GM12878 (cell line): Measurements from ENCODE around the gene NDUFA5.

ENCODE experiments used
- BACH1 ChIP-seq: fragments of 450-650 bp; IDR thresholded peaks from 2 replicates; pipeline ENCODE4 v1.6.1; 2017; ENCODE audit warnings: mild to moderate bottlenecking, borderline replicate concordance
- MYC ChIP-seq: IDR thresholded peaks from 2 replicates; pipeline ENCODE4 v1.6.1; 2011; ENCODE audit warnings: mild to moderate bottlenecking, low read length, moderate library complexity, inconsistent platforms; ENCODE audit not compliant: insufficient read depth, insufficient replicate concordance, insufficient read length, severe bottlenecking
- POLR2A ChIP-seq: IDR thresholded peaks from 2 replicates; pipeline ENCODE4 v1.6.1; 2011; ENCODE audit warnings: low read depth, mild to moderate bottlenecking, low read length
- SIN3A ChIP-seq: IDR thresholded peaks from 2 replicates; pipeline ENCODE4 v1.6.1; 2012; ENCODE audit warnings: low read depth, low read length, improper control_type of control experiment
- TF ChIP-seq, protein P1 (sequence below), 3 experiments: IDR thresholded peaks in 2 of 3; conservative IDR thresholded peaks in 1 of 3; 2 replicates each; pipeline ENCODE4 v1.5.1; 2011; ENCODE audit warnings: low read depth in 3 of 3, low read length in 3 of 3, mild to moderate bottlenecking in 3 of 3, control low read depth in 2 of 3, moderate library complexity in 2 of 3, inconsistent platforms in 1 of 3, mixed read lengths in 1 of 3; ENCODE audit not compliant: control insufficient read depth in 2 of 3, insufficient read depth in 1 of 3; ENCODE audit errors: extremely low read depth in 1 of 3

DNA sequence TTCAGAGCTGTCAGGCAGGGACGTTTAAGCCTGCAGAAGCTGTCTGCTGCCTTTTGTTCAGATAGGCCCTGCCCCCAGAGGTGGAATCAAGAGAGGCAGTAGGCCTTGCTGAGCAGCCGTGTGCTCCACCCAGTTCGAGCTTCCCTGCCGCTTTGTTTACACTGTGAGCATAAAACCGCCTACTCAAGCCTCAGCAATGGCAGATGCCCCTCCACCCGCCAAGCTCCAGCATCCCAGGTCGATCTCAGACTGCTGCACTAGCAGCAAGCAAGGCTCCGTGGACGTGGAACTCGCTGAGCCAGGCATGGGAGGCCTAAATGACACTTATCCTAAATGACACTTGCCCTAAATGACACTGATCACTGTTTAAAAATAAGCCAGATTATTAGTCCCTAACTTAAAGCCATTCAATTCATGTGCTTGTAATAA is 37.2 kb upstream of the NDUFA5 start:
- TF ChIP-seq, protein P1, sequence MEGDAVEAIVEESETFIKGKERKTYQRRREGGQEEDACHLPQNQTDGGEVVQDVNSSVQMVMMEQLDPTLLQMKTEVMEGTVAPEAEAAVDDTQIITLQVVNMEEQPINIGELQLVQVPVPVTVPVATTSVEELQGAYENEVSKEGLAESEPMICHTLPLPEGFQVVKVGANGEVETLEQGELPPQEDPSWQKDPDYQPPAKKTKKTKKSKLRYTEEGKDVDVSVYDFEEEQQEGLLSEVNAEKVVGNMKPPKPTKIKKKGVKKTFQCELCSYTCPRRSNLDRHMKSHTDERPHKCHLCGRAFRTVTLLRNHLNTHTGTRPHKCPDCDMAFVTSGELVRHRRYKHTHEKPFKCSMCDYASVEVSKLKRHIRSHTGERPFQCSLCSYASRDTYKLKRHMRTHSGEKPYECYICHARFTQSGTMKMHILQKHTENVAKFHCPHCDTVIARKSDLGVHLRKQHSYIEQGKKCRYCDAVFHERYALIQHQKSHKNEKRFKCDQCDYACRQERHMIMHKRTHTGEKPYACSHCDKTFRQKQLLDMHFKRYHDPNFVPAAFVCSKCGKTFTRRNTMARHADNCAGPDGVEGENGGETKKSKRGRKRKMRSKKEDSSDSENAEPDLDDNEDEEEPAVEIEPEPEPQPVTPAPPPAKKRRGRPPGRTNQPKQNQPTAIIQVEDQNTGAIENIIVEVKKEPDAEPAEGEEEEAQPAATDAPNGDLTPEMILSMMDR (IDR thresholded peaks at IDR 0.05 in 2 of 3, conservative IDR thresholded peaks at IDR 0.05 in 1 of 3; ENCODE audit: control insufficient read depth in 2 of 3, extremely low read depth in 1 of 3, insufficient read depth in 1 of 3, low read depth in 3 of 3, low read length in 3 of 3) = no peak
- no peak for TF ChIP-seq SIN3A
- TF ChIP-seq MYC = no peak
- TF ChIP-seq POLR2A = no peak
- TF ChIP-seq BACH1 = no peak
